GM23338 (cell line): ENCODE data around the gene ZBTB2. TPM values are rescaled to one million over a fixed set of nuclear protein-coding genes. Genes with fewer than 3 reads are reported as not detected.

Experiments used
- NANOG ChIP-seq: IDR thresholded peaks from 2 replicates; pipeline ENCODE4 v1.6.1; 2016; ENCODE audit warnings: antibody characterized with exemption, borderline replicate concordance
- POLR2AphosphoS5 ChIP-seq: IDR thresholded peaks from 2 replicates; pipeline ENCODE4 v1.6.1; 2016; ENCODE audit warnings: antibody characterized with exemption, low read depth
- ZNF114 ChIP-seq: fragments of 250-450 bp; sonication (Bioruptor Pico); IDR thresholded peaks from 2 replicates; pipeline ENCODE4 v1.5.0; 2020; ENCODE audit warnings: mild to moderate bottlenecking, moderate library complexity
- ZNF331 ChIP-seq: fragments of 250-450 bp; sonication (Bioruptor Pico); IDR thresholded peaks from 2 replicates; pipeline ENCODE4 v1.5.0; 2020; ENCODE audit warnings: low read depth, mild to moderate bottlenecking, moderate library complexity
- polyA plus RNA-seq: library from polyadenylated mRNA; unstranded; fragments of >200 nt; fragmentation: Nextera tagmentation; extraction: Ambion mirVana; gene quantifications from 2 replicates; pipeline ENCODE4 v1.2.1, GENCODE V29; 2016
- total RNA-seq: library from RNA; depleted of rRNA; stranded (reverse); fragments of >200 nt; shearing (Covaris generic); gene quantifications from 2 replicates; pipeline ENCODE4 v1.2.3, GENCODE V29; 2014
- TF ChIP-seq, protein P1 (sequence below): fragments of 250-450 bp; sonication (Bioruptor Pico); IDR thresholded peaks from 2 replicates; pipeline ENCODE4 v1.5.0; 2020; ENCODE audit warnings: mild to moderate bottlenecking, moderate library complexity
- TF ChIP-seq, protein P2 (sequence below), 2 experiments: fragments of 200-600 bp in 1 of 2; sonication (generic) in 1 of 2; conservative IDR thresholded peaks; 2 replicates each; pipeline versions ENCODE4 v1.5.1 to v1.6.1; 2016 to 2017; ENCODE audit warnings: antibody characterized with exemption in 2 of 2, low read depth in 2 of 2, mild to moderate bottlenecking in 2 of 2, moderate library complexity in 1 of 2
- TF ChIP-seq, protein P3 (sequence below): IDR thresholded peaks from 2 replicates; pipeline ENCODE4 v1.6.1; 2016; ENCODE audit warnings: antibody characterized with exemption

The ZBTB2 gene
- total and polyA plus RNA-seq, 2 experiments from 2014 or later: 11.4 to 21.9 TPM

DNA sequence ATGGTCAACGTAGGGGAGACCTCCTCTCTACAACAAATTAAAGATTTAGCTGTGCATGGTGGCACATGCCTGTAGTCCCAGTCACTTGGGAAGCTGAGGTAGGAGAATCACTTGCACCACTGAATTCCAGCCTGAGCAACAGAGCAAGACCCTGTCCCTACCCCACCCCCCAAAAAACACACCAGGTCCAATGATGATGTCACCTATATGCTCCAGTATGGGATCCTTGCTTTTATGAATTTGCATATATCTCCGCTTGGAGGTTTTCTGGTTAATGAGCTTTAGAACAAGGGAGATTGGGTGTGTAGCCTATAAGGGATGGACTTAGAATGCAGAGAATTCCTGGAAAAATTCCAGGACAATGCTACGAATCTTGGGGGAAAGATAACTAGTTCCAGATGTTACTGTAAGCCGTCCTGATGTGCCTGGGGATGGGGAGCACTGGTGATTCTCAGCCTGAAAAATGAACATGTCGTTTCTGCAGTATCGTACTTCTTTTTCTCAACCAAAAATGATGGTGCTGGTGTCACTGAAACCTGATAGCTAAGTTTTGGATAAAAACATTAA lies 61.1 kb downstream of the ZBTB2 start (continued):
- TF ChIP-seq, protein P1, sequence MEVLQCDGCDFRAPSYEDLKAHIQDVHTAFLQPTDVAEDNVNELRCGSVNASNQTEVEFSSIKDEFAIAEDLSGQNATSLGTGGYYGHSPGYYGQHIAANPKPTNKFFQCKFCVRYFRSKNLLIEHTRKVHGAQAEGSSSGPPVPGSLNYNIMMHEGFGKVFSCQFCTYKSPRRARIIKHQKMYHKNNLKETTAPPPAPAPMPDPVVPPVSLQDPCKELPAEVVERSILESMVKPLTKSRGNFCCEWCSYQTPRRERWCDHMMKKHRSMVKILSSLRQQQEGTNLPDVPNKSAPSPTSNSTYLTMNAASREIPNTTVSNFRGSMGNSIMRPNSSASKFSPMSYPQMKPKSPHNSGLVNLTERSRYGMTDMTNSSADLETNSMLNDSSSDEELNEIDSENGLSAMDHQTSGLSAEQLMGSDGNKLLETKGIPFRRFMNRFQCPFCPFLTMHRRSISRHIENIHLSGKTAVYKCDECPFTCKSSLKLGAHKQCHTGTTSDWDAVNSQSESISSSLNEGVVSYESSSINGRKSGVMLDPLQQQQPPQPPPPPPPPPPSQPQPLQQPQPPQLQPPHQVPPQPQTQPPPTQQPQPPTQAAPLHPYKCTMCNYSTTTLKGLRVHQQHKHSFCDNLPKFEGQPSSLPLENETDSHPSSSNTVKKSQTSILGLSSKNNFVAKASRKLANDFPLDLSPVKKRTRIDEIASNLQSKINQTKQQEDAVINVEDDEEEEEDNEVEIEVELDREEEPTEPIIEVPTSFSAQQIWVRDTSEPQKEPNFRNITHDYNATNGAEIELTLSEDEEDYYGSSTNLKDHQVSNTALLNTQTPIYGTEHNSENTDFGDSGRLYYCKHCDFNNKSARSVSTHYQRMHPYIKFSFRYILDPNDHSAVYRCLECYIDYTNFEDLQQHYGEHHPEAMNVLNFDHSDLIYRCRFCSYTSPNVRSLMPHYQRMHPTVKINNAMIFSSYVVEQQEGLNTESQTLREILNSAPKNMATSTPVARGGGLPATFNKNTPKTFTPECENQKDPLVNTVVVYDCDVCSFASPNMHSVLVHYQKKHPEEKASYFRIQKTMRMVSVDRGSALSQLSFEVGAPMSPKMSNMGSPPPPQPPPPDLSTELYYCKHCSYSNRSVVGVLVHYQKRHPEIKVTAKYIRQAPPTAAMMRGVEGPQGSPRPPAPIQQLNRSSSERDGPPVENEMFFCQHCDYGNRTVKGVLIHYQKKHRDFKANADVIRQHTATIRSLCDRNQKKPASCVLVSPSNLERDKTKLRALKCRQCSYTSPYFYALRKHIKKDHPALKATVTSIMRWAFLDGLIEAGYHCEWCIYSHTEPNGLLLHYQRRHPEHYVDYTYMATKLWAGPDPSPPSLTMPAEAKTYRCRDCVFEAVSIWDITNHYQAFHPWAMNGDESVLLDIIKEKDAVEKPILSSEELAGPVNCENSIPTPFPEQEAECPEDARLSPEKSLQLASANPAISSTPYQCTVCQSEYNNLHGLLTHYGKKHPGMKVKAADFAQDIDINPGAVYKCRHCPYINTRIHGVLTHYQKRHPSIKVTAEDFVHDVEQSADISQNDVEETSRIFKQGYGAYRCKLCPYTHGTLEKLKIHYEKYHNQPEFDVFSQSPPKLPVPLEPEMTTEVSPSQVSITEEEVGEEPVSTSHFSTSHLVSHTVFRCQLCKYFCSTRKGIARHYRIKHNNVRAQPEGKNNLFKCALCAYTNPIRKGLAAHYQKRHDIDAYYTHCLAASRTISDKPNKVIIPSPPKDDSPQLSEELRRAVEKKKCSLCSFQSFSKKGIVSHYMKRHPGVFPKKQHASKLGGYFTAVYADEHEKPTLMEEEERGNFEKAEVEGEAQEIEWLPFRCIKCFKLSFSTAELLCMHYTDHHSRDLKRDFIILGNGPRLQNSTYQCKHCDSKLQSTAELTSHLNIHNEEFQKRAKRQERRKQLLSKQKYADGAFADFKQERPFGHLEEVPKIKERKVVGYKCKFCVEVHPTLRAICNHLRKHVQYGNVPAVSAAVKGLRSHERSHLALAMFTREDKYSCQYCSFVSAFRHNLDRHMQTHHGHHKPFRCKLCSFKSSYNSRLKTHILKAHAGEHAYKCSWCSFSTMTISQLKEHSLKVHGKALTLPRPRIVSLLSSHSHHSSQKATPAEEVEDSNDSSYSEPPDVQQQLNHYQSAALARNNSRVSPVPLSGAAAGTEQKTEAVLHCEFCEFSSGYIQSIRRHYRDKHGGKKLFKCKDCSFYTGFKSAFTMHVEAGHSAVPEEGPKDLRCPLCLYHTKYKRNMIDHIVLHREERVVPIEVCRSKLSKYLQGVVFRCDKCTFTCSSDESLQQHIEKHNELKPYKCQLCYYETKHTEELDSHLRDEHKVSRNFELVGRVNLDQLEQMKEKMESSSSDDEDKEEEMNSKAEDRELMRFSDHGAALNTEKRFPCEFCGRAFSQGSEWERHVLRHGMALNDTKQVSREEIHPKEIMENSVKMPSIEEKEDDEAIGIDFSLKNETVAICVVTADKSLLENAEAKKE: no peak
- TF ChIP-seq POLR2AphosphoS5 (no peak), ZNF331 (CRISPR knock-in tag) (no peak), NANOG (no peak), ZNF114 (CRISPR knock-in tag) (no peak)
- TF ChIP-seq, protein P2, sequence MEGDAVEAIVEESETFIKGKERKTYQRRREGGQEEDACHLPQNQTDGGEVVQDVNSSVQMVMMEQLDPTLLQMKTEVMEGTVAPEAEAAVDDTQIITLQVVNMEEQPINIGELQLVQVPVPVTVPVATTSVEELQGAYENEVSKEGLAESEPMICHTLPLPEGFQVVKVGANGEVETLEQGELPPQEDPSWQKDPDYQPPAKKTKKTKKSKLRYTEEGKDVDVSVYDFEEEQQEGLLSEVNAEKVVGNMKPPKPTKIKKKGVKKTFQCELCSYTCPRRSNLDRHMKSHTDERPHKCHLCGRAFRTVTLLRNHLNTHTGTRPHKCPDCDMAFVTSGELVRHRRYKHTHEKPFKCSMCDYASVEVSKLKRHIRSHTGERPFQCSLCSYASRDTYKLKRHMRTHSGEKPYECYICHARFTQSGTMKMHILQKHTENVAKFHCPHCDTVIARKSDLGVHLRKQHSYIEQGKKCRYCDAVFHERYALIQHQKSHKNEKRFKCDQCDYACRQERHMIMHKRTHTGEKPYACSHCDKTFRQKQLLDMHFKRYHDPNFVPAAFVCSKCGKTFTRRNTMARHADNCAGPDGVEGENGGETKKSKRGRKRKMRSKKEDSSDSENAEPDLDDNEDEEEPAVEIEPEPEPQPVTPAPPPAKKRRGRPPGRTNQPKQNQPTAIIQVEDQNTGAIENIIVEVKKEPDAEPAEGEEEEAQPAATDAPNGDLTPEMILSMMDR (conservative IDR thresholded peaks at IDR 0.05; ENCODE audit: low read depth in 2 of 2): no peak
- TF ChIP-seq, protein P3, sequence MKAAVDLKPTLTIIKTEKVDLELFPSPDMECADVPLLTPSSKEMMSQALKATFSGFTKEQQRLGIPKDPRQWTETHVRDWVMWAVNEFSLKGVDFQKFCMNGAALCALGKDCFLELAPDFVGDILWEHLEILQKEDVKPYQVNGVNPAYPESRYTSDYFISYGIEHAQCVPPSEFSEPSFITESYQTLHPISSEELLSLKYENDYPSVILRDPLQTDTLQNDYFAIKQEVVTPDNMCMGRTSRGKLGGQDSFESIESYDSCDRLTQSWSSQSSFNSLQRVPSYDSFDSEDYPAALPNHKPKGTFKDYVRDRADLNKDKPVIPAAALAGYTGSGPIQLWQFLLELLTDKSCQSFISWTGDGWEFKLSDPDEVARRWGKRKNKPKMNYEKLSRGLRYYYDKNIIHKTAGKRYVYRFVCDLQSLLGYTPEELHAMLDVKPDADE: no peak
